HepG2 (cell line): ENCODE measurements around the gene CCDC157. TPM values are rescaled to one million over a fixed set of nuclear protein-coding genes. Genes with fewer than 3 reads are reported as not detected.

Experiments used
- MED13 ChIP-seq: sonication (generic); formaldehyde crosslinking; IDR thresholded peaks from 2 replicates; pipeline ENCODE4 v1.5.0; 2020; ENCODE audit warnings: missing genetic modification reagents
- SPEN ChIP-seq: sonication (generic); formaldehyde crosslinking; IDR thresholded peaks from 2 replicates; pipeline ENCODE4 v1.5.1; 2020; ENCODE audit warnings: low read depth, mild to moderate bottlenecking, missing genetic modification reagents
- TAF1 ChIP-seq: sonication (generic); formaldehyde crosslinking; IDR thresholded peaks from 2 replicates; pipeline ENCODE4 v1.4.0; 2020; ENCODE audit warnings: missing genetic modification reagents
- ZFP90 ChIP-seq: sonication (generic); formaldehyde crosslinking; IDR thresholded peaks from 2 replicates; pipeline ENCODE4 v1.8.0; 2022; ENCODE audit warnings: missing genetic modification reagents, mild to moderate bottlenecking, inconsistent platforms, borderline replicate concordance
- ZFY ChIP-seq: sonication (generic); formaldehyde crosslinking; IDR thresholded peaks from 2 replicates; pipeline ENCODE4 v1.4.0; 2020; ENCODE audit warnings: missing genetic modification reagents
- ZNF768 ChIP-seq: sonication (generic); formaldehyde crosslinking; IDR thresholded peaks from 2 replicates; pipeline ENCODE4 v1.4.0; 2020; ENCODE audit warnings: missing genetic modification reagents
- ZSCAN25 ChIP-seq: sonication (generic); formaldehyde crosslinking; IDR thresholded peaks from 2 replicates; pipeline ENCODE4 v1.8.0; 2022; ENCODE audit warnings: mild to moderate bottlenecking, missing genetic modification reagents
- polyA plus RNA-seq, 8 experiments: library from polyadenylated mRNA; depleted of rRNA in 3 of 8; stranded (reverse) in 7 of 8; unstranded in 1 of 8; fragments of >200 nt; fragmentation: Illumina TruSeq in 4 of 8; extraction: Trizol in 4 of 8; gene quantifications; 2 replicates each; pipeline versions ENCODE4 v1.2.1 to v1.2.3, GENCODE V29; 2011 to 2016; ENCODE audit warnings: low read depth in 4 of 8, missing spikeins in 1 of 8, mixed read lengths in 1 of 8; ENCODE audit not compliant: insufficient read depth in 1 of 8
- total RNA-seq, 5 experiments: library from RNA; depleted of rRNA; stranded (reverse); fragments of >200 nt; fragmentation: Illumina TruSeq; extraction: Trizol; gene quantifications; 2 replicates each; pipeline ENCODE4 v1.2.3, GENCODE V29; 2016; ENCODE audit warnings: low read depth in 1 of 5
- TF ChIP-seq, protein P1 (sequence below): sonication (generic); formaldehyde crosslinking; IDR thresholded peaks from 2 replicates; pipeline ENCODE4 v1.4.0; 2020; ENCODE audit warnings: low read depth, missing genetic modification reagents
- TF ChIP-seq, protein P2 (sequence below): sonication (generic); formaldehyde crosslinking; IDR thresholded peaks from 2 replicates; pipeline ENCODE4 v1.5.1; 2020; ENCODE audit warnings: mild to moderate bottlenecking, missing genetic modification reagents, moderate library complexity
- TF ChIP-seq, protein P3 (sequence below): sonication (generic); formaldehyde crosslinking; IDR thresholded peaks from 2 replicates; pipeline ENCODE4 v1.5.0; 2020; ENCODE audit warnings: mild to moderate bottlenecking, missing genetic modification reagents
- TF ChIP-seq, protein P4 (sequence below): sonication (generic); formaldehyde crosslinking; IDR thresholded peaks from 2 replicates; pipeline ENCODE4 v1.5.1; 2020; ENCODE audit warnings: mild to moderate bottlenecking, moderate library complexity, missing genetic modification reagents
- TF ChIP-seq, protein P5 (sequence below): sonication (generic); formaldehyde crosslinking; IDR thresholded peaks from 2 replicates; pipeline ENCODE4 v1.4.0; 2020; ENCODE audit warnings: missing genetic modification reagents, borderline replicate concordance
- TF ChIP-seq, protein P6 (sequence below): sonication (generic); formaldehyde crosslinking; IDR thresholded peaks from 2 replicates; pipeline ENCODE4 v1.4.0; 2020; ENCODE audit warnings: missing genetic modification reagents; ENCODE audit errors: not compliant biosample characterization

CCDC157 gene
- total and polyA plus RNA-seq, 2 of the 13 experiments (the other 11 are each of a cell fraction or from before 2014, with no cell fraction given): 1.4 to 1.6 TPM

DNA sequence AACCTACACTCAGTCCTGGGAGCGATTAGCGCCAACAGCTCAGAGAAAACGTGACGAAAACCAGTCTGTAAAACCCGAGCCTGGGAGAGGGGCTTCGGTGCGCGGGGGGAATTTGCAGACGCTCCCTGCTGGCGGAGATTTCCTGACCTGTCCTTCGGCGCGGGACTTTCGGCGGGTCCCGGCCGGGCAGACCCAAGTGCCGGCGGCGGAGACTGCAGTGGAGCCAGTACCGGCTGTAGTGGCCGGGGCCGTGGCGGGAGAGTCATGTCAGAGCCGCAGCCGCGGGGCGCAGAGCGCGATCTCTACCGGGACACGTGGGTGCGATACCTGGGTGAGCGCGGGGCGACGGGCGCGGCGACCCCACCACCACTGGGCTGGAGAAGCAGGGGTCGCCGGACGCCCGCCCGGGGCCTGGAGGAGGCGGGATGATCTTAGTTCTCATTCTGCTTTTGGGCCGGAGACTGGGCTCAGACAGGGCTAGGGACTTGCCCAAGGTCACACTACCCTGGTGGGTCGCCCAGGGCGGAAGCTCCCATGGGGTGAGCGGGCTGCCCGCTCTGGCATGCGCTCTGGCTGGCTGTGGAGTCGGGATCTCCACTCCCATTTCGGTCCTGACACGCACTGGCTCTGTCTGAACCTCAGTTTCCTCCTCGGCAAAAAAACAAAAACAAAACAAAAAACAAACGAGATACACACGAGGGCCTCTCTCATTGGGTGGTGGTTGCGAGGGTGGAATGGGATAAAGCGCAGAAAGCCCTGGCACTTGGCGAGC is 69.0 kb downstream of the CCDC157 start, which contains the start of gene MTFP1 (continued):
- TF ChIP-seq, protein P1, sequence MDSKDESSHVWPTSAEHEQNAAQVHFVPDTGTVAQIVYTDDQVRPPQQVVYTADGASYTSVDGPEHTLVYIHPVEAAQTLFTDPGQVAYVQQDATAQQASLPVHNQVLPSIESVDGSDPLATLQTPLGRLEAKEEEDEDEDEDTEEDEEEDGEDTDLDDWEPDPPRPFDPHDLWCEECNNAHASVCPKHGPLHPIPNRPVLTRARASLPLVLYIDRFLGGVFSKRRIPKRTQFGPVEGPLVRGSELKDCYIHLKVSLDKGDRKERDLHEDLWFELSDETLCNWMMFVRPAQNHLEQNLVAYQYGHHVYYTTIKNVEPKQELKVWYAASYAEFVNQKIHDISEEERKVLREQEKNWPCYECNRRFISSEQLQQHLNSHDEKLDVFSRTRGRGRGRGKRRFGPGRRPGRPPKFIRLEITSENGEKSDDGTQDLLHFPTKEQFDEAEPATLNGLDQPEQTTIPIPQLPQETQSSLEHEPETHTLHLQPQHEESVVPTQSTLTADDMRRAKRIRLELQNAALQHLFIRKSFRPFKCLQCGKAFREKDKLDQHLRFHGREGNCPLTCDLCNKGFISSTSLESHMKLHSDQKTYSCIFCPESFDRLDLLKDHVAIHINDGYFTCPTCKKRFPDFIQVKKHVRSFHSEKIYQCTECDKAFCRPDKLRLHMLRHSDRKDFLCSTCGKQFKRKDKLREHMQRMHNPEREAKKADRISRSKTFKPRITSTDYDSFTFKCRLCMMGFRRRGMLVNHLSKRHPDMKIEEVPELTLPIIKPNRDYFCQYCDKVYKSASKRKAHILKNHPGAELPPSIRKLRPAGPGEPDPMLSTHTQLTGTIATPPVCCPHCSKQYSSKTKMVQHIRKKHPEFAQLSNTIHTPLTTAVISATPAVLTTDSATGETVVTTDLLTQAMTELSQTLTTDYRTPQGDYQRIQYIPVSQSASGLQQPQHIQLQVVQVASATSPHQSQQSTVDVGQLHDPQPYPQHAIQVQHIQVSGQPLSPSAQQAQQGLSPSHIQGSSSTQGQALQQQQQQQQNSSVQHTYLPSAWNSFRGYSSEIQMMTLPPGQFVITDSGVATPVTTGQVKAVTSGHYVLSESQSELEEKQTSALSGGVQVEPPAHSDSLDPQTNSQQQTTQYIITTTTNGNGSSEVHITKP (CRISPR knock-in tag): no peak; the same call in 1 of the 2 replicates
- TF ChIP-seq, protein P2, sequence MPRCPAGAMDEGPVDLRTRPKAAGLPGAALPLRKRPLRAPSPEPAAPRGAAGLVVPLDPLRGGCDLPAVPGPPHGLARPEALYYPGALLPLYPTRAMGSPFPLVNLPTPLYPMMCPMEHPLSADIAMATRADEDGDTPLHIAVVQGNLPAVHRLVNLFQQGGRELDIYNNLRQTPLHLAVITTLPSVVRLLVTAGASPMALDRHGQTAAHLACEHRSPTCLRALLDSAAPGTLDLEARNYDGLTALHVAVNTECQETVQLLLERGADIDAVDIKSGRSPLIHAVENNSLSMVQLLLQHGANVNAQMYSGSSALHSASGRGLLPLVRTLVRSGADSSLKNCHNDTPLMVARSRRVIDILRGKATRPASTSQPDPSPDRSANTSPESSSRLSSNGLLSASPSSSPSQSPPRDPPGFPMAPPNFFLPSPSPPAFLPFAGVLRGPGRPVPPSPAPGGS (CRISPR knock-in tag): 0 out of 2 replicates have a peak, but pooled peaks have one; percentile 16
- TF ChIP-seq MED13 (CRISPR knock-in tag): no peak
- TF ChIP-seq, protein P3, sequence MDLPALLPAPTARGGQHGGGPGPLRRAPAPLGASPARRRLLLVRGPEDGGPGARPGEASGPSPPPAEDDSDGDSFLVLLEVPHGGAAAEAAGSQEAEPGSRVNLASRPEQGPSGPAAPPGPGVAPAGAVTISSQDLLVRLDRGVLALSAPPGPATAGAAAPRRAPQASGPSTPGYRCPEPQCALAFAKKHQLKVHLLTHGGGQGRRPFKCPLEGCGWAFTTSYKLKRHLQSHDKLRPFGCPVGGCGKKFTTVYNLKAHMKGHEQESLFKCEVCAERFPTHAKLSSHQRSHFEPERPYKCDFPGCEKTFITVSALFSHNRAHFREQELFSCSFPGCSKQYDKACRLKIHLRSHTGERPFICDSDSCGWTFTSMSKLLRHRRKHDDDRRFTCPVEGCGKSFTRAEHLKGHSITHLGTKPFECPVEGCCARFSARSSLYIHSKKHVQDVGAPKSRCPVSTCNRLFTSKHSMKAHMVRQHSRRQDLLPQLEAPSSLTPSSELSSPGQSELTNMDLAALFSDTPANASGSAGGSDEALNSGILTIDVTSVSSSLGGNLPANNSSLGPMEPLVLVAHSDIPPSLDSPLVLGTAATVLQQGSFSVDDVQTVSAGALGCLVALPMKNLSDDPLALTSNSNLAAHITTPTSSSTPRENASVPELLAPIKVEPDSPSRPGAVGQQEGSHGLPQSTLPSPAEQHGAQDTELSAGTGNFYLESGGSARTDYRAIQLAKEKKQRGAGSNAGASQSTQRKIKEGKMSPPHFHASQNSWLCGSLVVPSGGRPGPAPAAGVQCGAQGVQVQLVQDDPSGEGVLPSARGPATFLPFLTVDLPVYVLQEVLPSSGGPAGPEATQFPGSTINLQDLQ: no peak
- peak; percentile 9; the same call in 1 of the 2 replicates for TF ChIP-seq ZNF768
- TF ChIP-seq, protein P4, sequence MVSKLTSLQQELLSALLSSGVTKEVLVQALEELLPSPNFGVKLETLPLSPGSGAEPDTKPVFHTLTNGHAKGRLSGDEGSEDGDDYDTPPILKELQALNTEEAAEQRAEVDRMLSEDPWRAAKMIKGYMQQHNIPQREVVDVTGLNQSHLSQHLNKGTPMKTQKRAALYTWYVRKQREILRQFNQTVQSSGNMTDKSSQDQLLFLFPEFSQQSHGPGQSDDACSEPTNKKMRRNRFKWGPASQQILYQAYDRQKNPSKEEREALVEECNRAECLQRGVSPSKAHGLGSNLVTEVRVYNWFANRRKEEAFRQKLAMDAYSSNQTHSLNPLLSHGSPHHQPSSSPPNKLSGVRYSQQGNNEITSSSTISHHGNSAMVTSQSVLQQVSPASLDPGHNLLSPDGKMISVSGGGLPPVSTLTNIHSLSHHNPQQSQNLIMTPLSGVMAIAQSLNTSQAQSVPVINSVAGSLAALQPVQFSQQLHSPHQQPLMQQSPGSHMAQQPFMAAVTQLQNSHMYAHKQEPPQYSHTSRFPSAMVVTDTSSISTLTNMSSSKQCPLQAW: peak; percentile 29; the same call in 1 of the 2 replicates
- TF ChIP-seq ZFP90: no peak
- TF ChIP-seq, protein P5, sequence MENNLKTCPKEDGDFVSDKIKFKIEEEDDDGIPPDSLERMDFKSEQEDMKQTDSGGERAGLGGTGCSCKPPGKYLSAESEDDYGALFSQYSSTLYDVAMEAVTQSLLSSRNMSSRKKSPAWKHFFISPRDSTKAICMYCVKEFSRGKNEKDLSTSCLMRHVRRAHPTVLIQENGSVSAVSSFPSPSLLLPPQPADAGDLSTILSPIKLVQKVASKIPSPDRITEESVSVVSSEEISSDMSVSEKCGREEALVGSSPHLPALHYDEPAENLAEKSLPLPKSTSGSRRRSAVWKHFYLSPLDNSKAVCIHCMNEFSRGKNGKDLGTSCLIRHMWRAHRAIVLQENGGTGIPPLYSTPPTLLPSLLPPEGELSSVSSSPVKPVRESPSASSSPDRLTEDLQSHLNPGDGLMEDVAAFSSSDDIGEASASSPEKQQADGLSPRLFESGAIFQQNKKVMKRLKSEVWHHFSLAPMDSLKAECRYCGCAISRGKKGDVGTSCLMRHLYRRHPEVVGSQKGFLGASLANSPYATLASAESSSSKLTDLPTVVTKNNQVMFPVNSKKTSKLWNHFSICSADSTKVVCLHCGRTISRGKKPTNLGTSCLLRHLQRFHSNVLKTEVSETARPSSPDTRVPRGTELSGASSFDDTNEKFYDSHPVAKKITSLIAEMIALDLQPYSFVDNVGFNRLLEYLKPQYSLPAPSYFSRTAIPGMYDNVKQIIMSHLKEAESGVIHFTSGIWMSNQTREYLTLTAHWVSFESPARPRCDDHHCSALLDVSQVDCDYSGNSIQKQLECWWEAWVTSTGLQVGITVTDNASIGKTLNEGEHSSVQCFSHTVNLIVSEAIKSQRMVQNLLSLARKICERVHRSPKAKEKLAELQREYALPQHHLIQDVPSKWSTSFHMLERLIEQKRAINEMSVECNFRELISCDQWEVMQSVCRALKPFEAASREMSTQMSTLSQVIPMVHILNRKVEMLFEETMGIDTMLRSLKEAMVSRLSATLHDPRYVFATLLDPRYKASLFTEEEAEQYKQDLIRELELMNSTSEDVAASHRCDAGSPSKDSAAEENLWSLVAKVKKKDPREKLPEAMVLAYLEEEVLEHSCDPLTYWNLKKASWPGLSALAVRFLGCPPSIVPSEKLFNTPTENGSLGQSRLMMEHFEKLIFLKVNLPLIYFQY (CRISPR knock-in tag): peak; percentile 67
- TF ChIP-seq ZFY (CRISPR knock-in tag): peak; percentile 69; the same call in 1 of the 2 replicates
- TF ChIP-seq ZSCAN25: 0 out of 2 replicates have a peak, but pooled peaks have one; percentile 28
- TF ChIP-seq SPEN (CRISPR knock-in tag): no peak; the same call in 1 of the 2 replicates
- TF ChIP-seq, protein P6, sequence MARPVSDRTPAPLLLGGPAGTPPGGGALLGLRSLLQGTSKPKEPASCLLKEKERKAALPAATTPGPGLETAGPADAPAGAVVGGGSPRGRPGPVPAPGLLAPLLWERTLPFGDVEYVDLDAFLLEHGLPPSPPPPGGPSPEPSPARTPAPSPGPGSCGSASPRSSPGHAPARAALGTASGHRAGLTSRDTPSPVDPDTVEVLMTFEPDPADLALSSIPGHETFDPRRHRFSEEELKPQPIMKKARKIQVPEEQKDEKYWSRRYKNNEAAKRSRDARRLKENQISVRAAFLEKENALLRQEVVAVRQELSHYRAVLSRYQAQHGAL (CRISPR knock-in tag): no peak
- TF ChIP-seq TAF1 (CRISPR knock-in tag): peak; percentile 77
